RKO (cell line): ENCODE data around the gene GNG13.
"Not testable (repeated sequence)": the region's sequence is repeated elsewhere in the genome, so short reads cannot be mapped to it uniquely, and the experiment has no call there.

Source experiments
- DNase-seq: peaks from one replicate; pipeline ENCODE4 v3.0.0-alpha.2; 2016; ENCODE audit warnings: low spot score

Gene GNG13

GRCh38 chr16:778447-778846 lies 22.1 kb downstream of the GNG13 start:
- DNase-seq = no peak

- no peak for DNase-seq
These were observed 22.7 kb downstream of the GNG13 start for GRCh38 chr16:777826-778225.

- DNase-seq = no peak
These were observed 23.7 kb downstream of the GNG13 start for GRCh38 chr16:776824-777223.

GRCh38 chr16:776298-776697 lies 24.2 kb downstream of the GNG13 start:
- DNase-seq = not testable (repeated sequence)

GRCh38 chr16:775236-775796 lies 25.2 kb downstream of the GNG13 start:
- DNase-seq = no peak

GRCh38 chr16:774086-775001 lies 26.2 kb downstream of the GNG13 start:
- no peak for DNase-seq

- no peak for DNase-seq
These were observed 27.6 kb downstream of the GNG13 start for GRCh38 chr16:772959-773358.

GRCh38 chr16:770411-770810 lies 30.1 kb downstream of the GNG13 start:
- no peak for DNase-seq

- no peak for DNase-seq
These were observed 30.6 kb downstream of the GNG13 start for GRCh38 chr16:769934-770333.

- no peak for DNase-seq
These were observed 31.2 kb downstream of the GNG13 start for GRCh38 chr16:769184-769784.

- DNase-seq = no peak
These were observed 32.1 kb downstream of the GNG13 start for GRCh38 chr16:768428-768827.

GRCh38 chr16:767743-768235 lies 32.7 kb downstream of the GNG13 start:
- DNase-seq = no peak

- no peak for DNase-seq
These were observed 33.5 kb downstream of the GNG13 start for GRCh38 chr16:766820-767640.

GRCh38 chr16:766008-766819 lies 34.3 kb downstream of the GNG13 start:
- no peak for DNase-seq

- no peak for DNase-seq
These were observed 35.1 kb downstream of the GNG13 start for GRCh38 chr16:765488-765865.

- no peak for DNase-seq
These were observed 35.6 kb downstream of the GNG13 start for GRCh38 chr16:764848-765487.

GRCh38 chr16:764184-764750 lies 36.3 kb downstream of the GNG13 start:
- no peak for DNase-seq

GRCh38 chr16:763369-764183 lies 37.0 kb downstream of the GNG13 start:
- DNase-seq = no peak

GRCh38 chr16:762595-763268 lies 37.8 kb downstream of the GNG13 start:
- no peak for DNase-seq
